Nephron progenitor cell (in vitro differentiated cells): Measurements from ENCODE around the gene CDKN1B.

ENCODE experiments used
- DNase-seq: peaks from one replicate; pipeline ENCODE4 v3.0.0; 2021
- H3K27ac Mint-ChIP-seq: 2 replicates; pipeline ENCODE4 v1.8.0; 2021; ENCODE audit warnings: mild to moderate bottlenecking, moderate library complexity, mixed read lengths
- H3K27me3 Mint-ChIP-seq: 2 replicates; pipeline ENCODE4 v1.8.0; 2021; ENCODE audit warnings: mild to moderate bottlenecking, low read depth, mixed read lengths; ENCODE audit not compliant: poor library complexity
- H3K36me3 Mint-ChIP-seq: 2 replicates; pipeline ENCODE4 v1.8.0; 2021; ENCODE audit warnings: low read depth, mixed read lengths
- H3K4me1 Mint-ChIP-seq: 2 replicates; pipeline ENCODE4 v1.8.0; 2021; ENCODE audit warnings: mixed read lengths
- H3K4me3 Mint-ChIP-seq: 2 replicates; pipeline ENCODE4 v1.8.0; 2021; ENCODE audit warnings: mild to moderate bottlenecking, moderate library complexity, mixed read lengths
- H3K9me3 Mint-ChIP-seq: 2 replicates; pipeline ENCODE4 v1.8.0; 2021; ENCODE audit warnings: mild to moderate bottlenecking, moderate library complexity, mixed read lengths
- TF ChIP-seq, protein P1 (sequence below): fragments of 200-600 bp; sonication (generic); IDR thresholded peaks from 2 replicates; pipeline ENCODE4 v1.5.0; 2021; ENCODE audit warnings: antibody characterized with exemption

The CDKN1B gene

DNA sequence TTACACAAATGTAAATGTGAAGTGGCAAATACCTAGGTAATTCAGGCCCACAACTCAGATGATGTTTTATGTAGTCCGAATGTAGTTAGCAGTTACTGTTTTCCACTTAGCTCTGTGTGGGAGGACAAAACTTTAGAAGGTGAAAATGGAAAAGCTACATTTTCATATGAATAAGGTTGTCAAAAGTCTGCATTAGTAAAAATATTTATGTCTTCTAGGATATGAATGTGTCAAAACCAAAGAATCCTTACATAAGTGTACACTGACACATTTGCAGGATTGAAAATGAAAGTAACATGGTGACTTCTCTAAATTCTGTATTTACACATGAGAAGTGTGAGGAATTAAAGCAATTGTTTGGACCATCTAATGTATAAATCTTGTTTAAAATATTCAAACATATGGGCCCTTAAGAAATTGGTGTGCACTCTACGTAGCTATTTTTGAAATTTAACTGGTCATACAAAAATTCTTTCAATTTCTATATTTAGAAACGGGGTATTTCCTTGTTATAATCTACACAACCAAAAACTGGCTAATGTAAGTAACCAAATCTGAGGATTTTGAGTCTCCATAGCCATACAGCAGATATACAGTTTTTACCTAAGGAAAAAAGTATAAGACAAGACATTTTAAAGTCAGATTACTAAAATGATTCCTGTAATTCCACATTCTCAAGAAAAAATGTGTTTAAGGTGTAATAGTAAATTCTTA, 5.4 kb downstream of the CDKN1B start:
- peak overlapping the region; percentile 84 for H3K4me3 Mint-ChIP-seq
- H3K4me1 Mint-ChIP-seq: peaks cover 74% of the 10 kb centered on the region

DNA sequence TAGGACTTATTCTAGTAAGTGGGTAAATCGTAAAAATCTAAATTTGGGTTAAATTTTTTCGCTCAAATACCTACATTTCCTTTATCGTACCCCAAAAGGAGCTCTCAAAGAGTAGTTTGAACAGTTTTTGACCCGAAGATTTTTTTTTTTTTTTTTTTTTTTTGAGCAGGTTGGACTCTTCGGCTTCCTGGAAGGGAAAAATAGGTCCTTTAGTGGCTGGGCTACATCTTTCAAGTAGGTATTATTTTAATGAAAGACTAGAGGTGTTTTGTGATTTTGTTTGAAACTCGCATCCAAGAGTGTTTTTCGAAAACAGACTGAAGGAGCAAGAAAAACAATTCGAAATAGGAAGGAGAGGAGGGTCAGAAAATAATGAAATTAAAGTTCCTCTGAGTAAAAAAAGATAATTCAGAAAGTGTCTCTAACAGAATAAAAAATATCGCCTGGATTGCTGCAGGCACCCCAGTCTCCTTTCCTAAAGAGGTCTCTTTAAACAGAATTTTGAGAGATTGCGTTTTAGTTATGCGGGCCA, 6.0 kb downstream of the CDKN1B start:
- peak overlapping the region; percentile 64 for H3K27ac Mint-ChIP-seq
- TF ChIP-seq, protein P1, sequence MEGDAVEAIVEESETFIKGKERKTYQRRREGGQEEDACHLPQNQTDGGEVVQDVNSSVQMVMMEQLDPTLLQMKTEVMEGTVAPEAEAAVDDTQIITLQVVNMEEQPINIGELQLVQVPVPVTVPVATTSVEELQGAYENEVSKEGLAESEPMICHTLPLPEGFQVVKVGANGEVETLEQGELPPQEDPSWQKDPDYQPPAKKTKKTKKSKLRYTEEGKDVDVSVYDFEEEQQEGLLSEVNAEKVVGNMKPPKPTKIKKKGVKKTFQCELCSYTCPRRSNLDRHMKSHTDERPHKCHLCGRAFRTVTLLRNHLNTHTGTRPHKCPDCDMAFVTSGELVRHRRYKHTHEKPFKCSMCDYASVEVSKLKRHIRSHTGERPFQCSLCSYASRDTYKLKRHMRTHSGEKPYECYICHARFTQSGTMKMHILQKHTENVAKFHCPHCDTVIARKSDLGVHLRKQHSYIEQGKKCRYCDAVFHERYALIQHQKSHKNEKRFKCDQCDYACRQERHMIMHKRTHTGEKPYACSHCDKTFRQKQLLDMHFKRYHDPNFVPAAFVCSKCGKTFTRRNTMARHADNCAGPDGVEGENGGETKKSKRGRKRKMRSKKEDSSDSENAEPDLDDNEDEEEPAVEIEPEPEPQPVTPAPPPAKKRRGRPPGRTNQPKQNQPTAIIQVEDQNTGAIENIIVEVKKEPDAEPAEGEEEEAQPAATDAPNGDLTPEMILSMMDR: no peak
- no peak for DNase-seq
- peak overlapping the region; percentile 84 for H3K4me3 Mint-ChIP-seq
- no peaks in the 10 kb centered on the region for H3K9me3 Mint-ChIP-seq
- peaks cover 15% of the 10 kb centered on the region for H3K27me3 Mint-ChIP-seq
- H3K4me1 Mint-ChIP-seq: peaks cover 74% of the 10 kb centered on the region
- peaks cover 32% of the 10 kb centered on the region for H3K36me3 Mint-ChIP-seq

More for the DNA sequence above, 5.4 kb downstream of the CDKN1B start:
- H3K36me3 Mint-ChIP-seq: peaks cover 32% of the 10 kb centered on the region
- H3K27ac Mint-ChIP-seq: no peak overlapping the region
- TF ChIP-seq, protein P1: no peak
- no peaks in the 10 kb centered on the region for H3K9me3 Mint-ChIP-seq
- no peak for DNase-seq
- peaks cover 15% of the 10 kb centered on the region for H3K27me3 Mint-ChIP-seq

DNA sequence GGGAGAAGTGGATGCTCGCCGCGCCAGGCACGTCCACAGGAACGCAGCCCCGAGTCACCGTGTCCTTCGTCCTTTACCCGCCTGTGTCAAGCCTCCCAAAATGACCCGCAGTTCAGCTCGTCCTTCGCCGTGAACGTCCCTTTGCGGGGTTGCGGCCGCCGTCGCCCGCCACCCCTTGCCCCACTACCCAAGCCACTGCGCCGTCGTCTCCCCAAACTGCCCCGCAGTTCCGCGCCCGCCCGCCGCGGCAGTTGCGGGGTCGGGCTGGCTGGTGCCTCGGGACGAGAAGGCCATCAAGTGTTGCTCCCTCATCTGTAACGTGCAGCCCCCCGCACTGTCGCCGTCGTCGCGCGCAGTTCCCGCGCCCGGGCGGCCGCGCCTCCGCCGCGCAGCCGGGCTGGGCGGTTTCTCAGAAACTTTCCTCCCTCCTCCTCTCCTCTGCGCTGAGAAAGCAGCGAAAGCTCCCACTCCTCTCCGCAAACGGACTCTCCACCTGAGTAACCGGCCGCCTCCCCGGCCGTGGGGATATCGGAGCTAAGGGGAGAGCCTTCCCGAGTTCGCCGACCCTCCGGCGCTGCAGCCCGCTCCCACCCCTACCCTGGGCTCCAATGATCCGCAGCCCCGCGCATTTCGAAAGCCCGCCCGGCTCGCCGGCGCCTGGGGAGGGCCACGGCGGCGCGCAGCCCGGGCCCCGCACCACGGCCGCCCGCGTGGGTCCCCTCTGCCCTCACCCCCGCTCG, 6.7 kb downstream of the CDKN1B start:
- DNase-seq: peak; percentile 65
- H3K9me3 Mint-ChIP-seq: no peaks in the 10 kb centered on the region
- H3K4me1 Mint-ChIP-seq: peaks cover 73% of the 10 kb centered on the region
- H3K4me3 Mint-ChIP-seq: peak overlapping the region; percentile 84
- H3K27me3 Mint-ChIP-seq: peaks cover 18% of the 10 kb centered on the region
- TF ChIP-seq, protein P1: no peak
- H3K27ac Mint-ChIP-seq: peak overlapping the region; percentile 64
- H3K36me3 Mint-ChIP-seq: peaks cover 36% of the 10 kb centered on the region

DNA sequence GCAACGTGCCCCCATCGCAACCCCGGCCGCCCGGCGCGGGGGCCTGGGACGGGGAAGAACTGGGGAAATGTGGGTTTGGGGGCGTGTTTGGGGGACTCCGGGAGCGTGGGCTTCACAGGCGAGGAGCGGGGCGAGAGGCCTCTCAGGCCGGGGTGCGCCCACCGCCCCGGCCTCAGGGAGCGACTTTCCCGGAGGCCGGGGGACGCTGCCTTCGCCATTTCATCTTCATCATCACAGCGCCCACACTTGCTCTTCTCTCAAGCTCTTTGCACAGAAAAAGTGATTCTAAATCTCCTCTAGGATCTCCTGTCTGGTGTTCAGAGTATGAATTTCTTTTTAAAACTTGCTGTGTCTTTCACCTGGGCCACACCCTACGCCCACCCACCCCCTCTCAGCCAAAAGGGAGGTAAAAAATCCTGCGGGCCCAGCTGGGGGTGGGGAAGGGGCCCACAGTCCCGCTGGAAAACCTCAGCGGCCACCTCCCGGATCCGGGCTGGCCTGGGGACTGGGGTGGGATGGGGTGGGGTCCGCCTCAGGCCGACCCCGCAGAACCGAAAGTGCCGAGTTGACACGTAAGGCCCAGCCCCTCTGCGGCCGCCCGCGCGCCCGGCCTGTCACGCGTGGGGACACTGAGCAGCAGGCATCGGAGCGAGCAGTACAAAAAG, 7.4 kb downstream of the CDKN1B start:
- peaks cover 18% of the 10 kb centered on the region for H3K27me3 Mint-ChIP-seq
- peak; percentile 34 for DNase-seq
- H3K4me1 Mint-ChIP-seq: peaks cover 69% of the 10 kb centered on the region
- TF ChIP-seq, protein P1: no peak
- H3K4me3 Mint-ChIP-seq: peak overlapping the region; percentile 98
- peak overlapping the region; percentile 94 for H3K27ac Mint-ChIP-seq
- H3K36me3 Mint-ChIP-seq: peaks cover 33% of the 10 kb centered on the region
- H3K9me3 Mint-ChIP-seq: no peaks in the 10 kb centered on the region

DNA sequence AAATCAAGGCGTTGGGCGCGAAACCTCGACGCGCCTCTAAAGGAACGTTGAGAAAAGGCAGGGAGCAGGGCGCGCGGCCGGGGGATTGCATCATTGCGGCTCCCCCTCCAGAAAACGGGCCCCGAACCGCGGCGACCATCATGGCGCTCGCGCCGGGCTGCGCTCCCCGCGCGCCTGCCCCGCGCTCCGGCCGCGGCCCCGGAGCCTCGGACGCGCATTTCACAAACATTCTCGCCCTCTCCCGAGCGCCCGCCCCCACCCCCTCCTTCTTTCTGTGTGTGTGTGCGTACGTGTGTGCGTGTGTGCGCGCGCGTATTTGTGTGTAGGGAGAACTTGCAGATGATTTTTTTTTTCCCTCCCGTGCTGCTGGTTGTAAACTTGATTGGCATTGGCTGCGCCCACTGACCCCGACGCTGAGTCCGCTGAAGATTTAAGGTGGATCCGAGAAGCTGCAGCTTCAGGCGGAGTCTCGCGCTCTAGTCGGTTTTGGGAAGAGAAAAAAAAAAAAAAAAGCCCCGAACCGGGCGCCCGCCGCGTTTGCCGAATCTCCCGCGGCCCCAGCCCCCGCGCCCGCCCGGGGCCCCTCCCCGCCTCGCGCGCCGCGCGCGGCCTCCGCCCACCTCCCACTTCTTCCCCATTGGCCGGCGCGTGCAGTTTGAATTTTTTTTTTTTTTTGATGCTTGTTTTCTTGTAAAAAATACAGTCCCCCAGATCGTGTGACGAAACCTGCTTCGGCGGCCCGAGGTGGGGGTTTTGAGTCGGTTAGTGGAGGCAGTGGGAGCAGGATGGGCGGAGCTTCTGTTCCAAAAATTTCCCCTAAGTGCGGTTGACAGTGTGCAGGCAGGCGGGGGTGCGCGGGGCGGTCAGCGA, 8.2 kb downstream of the CDKN1B start:
- H3K9me3 Mint-ChIP-seq: no peaks in the 10 kb centered on the region
- TF ChIP-seq, protein P1: no peak
- peaks cover 35% of the 10 kb centered on the region for H3K36me3 Mint-ChIP-seq
- peaks cover 62% of the 10 kb centered on the region for H3K4me1 Mint-ChIP-seq
- DNase-seq: peak; percentile 84
- H3K27ac Mint-ChIP-seq: peak overlapping the region; percentile 98
- H3K4me3 Mint-ChIP-seq: peak overlapping the region; percentile 98
- H3K27me3 Mint-ChIP-seq: peaks cover 18% of the 10 kb centered on the region
